Mesothelial cell of epicardium (in vitro differentiated cells): Measurements from ENCODE around the gene COL4A2. TPM values are rescaled to one million over a fixed set of nuclear protein-coding genes. Genes with fewer than 3 reads are reported as not detected.
A peak's percentile ranks its signal among the peaks of the same experiment; 100 is the strongest.

Experiments used
- DNase-seq, 2 experiments: peaks; one replicate each; pipeline ENCODE4 v3.0.0; 2021; ENCODE audit warnings: low spot score in 2 of 2; ENCODE audit not compliant: unreplicated experiment in 2 of 2
- H3K27ac Mint-ChIP-seq: 2 replicates; pipeline ENCODE4 v1.8.0; 2021; ENCODE audit warnings: mixed read lengths
- H3K27me3 Mint-ChIP-seq: 2 replicates; pipeline ENCODE4 v1.8.0; 2021; ENCODE audit warnings: low read depth, mixed read lengths
- H3K36me3 Mint-ChIP-seq: 2 replicates; pipeline ENCODE4 v1.8.0; 2021; ENCODE audit warnings: mixed read lengths
- H3K4me1 Mint-ChIP-seq: 2 replicates; pipeline ENCODE4 v1.8.0; 2021; ENCODE audit warnings: mixed read lengths
- H3K4me3 Mint-ChIP-seq: 2 replicates; pipeline ENCODE4 v1.8.0; 2021; ENCODE audit warnings: mild to moderate bottlenecking, moderate library complexity, mixed read lengths
- H3K9me3 Mint-ChIP-seq: 2 replicates; pipeline ENCODE4 v1.8.0; 2021; ENCODE audit warnings: mixed read lengths
- total RNA-seq: library from RNA; stranded (reverse); gene quantifications from 3 replicates; pipeline ENCODE4 v1.2.1, GENCODE V29; 2021
- TF ChIP-seq, protein P1 (sequence below): fragments of 200-600 bp; sonication (generic); IDR thresholded peaks from one replicate; pipeline ENCODE4 v1.5.0; 2021; ENCODE audit warnings: antibody characterized with exemption; ENCODE audit not compliant: unreplicated experiment

COL4A2 gene
- total RNA-seq, 1 donor from 2014 or later, result 469 TPM

DNA sequence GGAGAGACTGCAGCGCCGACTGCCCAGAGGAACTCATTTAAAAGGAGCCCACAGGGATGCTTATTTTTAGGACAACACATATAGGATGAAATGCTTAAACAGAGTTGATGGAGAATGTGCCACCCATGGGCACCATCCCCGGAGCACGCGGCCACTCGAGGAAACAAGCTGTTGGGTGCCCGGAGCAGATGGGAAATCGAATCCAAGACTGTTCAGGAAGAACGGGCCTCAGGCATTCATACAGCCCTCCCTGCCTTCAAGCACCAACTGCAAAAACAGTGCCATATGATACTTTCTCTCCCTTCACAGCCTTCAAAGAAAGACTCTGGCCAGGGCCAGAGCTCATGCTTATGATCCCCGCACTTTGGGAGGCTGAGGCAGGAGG lies 214.2 kb downstream of the COL4A2 start:
- DNase-seq, result no peak
- H3K36me3 Mint-ChIP-seq, result no peaks in the 10 kb centered on the region
- no peaks in the 10 kb centered on the region for H3K27me3 Mint-ChIP-seq
- no peaks in the 10 kb centered on the region for H3K9me3 Mint-ChIP-seq
- no peak overlapping the region for H3K27ac Mint-ChIP-seq
- TF ChIP-seq, protein P1, sequence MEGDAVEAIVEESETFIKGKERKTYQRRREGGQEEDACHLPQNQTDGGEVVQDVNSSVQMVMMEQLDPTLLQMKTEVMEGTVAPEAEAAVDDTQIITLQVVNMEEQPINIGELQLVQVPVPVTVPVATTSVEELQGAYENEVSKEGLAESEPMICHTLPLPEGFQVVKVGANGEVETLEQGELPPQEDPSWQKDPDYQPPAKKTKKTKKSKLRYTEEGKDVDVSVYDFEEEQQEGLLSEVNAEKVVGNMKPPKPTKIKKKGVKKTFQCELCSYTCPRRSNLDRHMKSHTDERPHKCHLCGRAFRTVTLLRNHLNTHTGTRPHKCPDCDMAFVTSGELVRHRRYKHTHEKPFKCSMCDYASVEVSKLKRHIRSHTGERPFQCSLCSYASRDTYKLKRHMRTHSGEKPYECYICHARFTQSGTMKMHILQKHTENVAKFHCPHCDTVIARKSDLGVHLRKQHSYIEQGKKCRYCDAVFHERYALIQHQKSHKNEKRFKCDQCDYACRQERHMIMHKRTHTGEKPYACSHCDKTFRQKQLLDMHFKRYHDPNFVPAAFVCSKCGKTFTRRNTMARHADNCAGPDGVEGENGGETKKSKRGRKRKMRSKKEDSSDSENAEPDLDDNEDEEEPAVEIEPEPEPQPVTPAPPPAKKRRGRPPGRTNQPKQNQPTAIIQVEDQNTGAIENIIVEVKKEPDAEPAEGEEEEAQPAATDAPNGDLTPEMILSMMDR, result no peak
- H3K4me1 Mint-ChIP-seq, result peaks cover 13% of the 10 kb centered on the region
- no peak overlapping the region for H3K4me3 Mint-ChIP-seq

DNA sequence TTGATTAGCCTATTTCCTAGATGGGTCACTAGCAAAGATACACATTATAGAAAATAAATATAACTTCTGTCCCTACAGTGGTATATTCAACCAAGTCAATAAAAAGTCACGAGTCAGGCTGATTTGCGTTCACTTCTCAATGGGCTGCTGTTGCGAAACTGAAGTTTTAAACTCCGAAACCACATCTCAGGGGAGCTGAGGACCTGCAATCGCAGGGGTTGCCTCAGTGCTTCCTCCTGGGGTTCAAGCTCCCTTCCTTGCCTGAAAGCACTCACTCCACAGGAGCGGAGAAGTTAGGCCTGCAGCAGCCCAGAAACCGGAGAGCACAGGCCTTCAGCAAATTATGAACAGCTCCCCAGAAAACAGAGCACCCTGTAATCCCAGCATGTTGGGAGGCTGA lies 214.9 kb downstream of the COL4A2 start:
- H3K4me1 Mint-ChIP-seq, result peaks cover 15% of the 10 kb centered on the region
- no peaks in the 10 kb centered on the region for H3K9me3 Mint-ChIP-seq
- H3K4me3 Mint-ChIP-seq, result no peak overlapping the region
- H3K27ac Mint-ChIP-seq, result no peak overlapping the region
- TF ChIP-seq, protein P1, result no peak
- H3K36me3 Mint-ChIP-seq, result no peaks in the 10 kb centered on the region
- no peak for DNase-seq
- H3K27me3 Mint-ChIP-seq, result no peaks in the 10 kb centered on the region

DNA sequence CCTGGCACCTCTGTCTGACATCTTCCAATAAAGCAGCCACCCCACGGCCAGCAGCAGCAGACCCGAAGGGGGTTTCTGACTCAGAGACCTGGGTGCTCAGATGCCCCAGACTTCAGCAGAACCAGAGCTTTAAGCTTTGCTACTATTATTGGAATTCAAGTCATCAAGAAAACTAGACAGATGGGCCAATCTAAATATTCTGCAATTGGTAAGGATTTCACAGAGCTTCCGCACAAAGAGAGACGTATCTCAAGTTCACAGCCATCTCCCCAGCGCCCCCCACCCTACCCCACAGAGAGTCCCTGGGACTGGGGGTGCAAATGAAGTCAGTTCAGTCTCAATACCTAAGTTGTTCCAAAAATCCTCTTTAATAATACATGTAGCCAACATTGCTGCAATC lies 215.6 kb downstream of the COL4A2 start:
- H3K9me3 Mint-ChIP-seq, result no peaks in the 10 kb centered on the region
- no peak overlapping the region for H3K27ac Mint-ChIP-seq
- TF ChIP-seq, protein P1, result no peak
- no peaks in the 10 kb centered on the region for H3K36me3 Mint-ChIP-seq
- no peak overlapping the region for H3K4me3 Mint-ChIP-seq
- DNase-seq, result no peak
- peaks cover 22% of the 10 kb centered on the region for H3K4me1 Mint-ChIP-seq
- no peaks in the 10 kb centered on the region for H3K27me3 Mint-ChIP-seq

DNA sequence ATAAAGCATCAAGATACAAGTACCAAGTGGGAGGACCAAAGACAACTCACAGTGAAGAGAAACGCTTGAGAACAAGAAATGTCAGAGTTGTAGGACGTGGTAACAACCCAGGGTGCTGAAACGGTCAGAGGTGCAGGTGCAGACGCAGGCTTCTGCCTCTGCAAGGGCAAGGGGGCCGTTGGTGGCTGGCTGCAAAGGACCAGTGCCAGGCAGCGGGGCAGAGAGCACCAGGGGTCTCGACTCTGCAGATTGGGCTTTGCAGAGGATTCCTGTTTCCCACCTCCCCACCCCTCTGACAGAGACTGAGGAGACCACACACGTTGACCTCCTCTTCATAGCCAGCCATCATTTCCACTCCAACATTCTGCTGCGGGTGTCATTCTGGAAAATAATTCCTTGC lies 216.1 kb downstream of the COL4A2 start:
- Mint-ChIP-seq H3K36me3 (no peaks in the 10 kb centered on the region), H3K4me3 (no peak overlapping the region), H3K4me1 (peaks cover 24% of the 10 kb centered on the region), H3K9me3 (no peaks in the 10 kb centered on the region), H3K27me3 (no peaks in the 10 kb centered on the region), H3K27ac (no peak overlapping the region)
- TF ChIP-seq, protein P1, result no peak
- DNase-seq, result no peak

DNA sequence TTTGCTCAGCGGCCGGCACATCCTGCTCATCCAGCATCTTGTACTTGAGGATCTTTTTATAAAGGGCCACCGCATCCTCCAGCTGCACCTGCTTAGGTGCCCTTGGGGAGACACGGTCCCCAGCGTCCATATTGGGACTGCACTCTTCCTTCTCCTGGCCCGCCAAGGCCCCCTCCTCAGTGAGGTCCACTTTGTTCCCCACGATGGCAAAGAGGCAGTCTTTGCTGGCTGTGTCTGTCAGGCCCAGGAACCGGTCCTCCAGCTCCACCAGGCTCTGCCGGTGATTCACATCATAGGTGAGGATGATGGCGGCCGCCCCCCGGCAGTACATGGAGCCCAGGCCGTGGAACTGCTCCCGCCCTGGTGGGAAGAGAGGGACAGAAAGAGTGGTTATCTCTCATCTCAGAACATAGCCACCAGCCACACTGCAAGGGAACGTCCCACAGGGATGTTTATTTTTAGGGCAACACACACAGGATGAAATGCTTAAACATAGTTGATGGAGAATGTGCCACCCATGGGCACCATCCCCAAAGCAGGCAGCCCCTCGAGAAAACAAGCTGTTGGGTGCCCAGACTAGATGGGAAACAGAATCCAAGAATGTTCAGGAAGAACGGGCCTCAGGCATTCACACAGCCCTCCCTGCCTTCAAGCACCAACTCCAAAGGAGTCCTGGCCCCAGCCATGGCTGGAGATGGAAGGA lies 216.9 kb downstream of the COL4A2 start:
- no peak for DNase-seq
- H3K4me1 Mint-ChIP-seq, result peaks cover 30% of the 10 kb centered on the region
- no peaks in the 10 kb centered on the region for H3K27me3 Mint-ChIP-seq
- TF ChIP-seq, protein P1, result no peak
- no peaks in the 10 kb centered on the region for H3K36me3 Mint-ChIP-seq
- H3K27ac Mint-ChIP-seq, result peak overlapping the region; percentile 43
- no peak overlapping the region for H3K4me3 Mint-ChIP-seq
- no peaks in the 10 kb centered on the region for H3K9me3 Mint-ChIP-seq
